Thyroid gland (tissue), 4 donors: ENCODE data around the gene SPATA31C1.

Source experiments
- CTCF ChIP-seq, 6 experiments: fragments of 200-600 bp in 3 of 6; fragments of 450-650 bp in 3 of 6; sonication (generic) in 3 of 6; IDR thresholded peaks; one replicate each; pipeline ENCODE4 v1.5.1; 2016 to 2019; ENCODE audit warnings: antibody characterized with exemption in 6 of 6, mild to moderate bottlenecking in 2 of 6, inconsistent platforms in 1 of 6, moderate library complexity in 1 of 6
- POLR2A ChIP-seq, 2 donors: fragments of 450-650 bp; IDR thresholded peaks; one replicate each; pipeline ENCODE4 v1.6.1; 2017; ENCODE audit warnings: antibody characterized with exemption in 2 of 2, mild to moderate bottlenecking in 2 of 2, moderate library complexity in 1 of 2

- no peak for TF ChIP-seq CTCF (IDR thresholded peaks at IDR 0.05)
- TF ChIP-seq POLR2A (IDR thresholded peaks at IDR 0.05): no peak
Measured at GRCh38 chr9:87894998-87895625, 22.6 kb upstream of the SPATA31C1 start.
